Spleen (tissue), 7 donors: ENCODE measurements around the gene UNC50.

Experiments
- POLR2A ChIP-seq, 3 donors: fragments of 450-650 bp; IDR thresholded peaks; one replicate each; pipeline ENCODE4 v1.5.1; 2017; ENCODE audit warnings: antibody characterized with exemption in 3 of 3, mild to moderate bottlenecking in 1 of 3
- POLR2AphosphoS5 ChIP-seq, 3 donors: sonication (generic); formaldehyde crosslinking; IDR thresholded peaks; one replicate each; pipeline ENCODE4 v1.5.1; 2017; ENCODE audit warnings: antibody characterized with exemption in 3 of 3
- TF ChIP-seq, protein P1 (sequence below), 11 experiments: fragments of 200-600 bp in 7 of 11; fragments of 450-650 bp in 4 of 11; sonication (generic) in 4 of 11; IDR thresholded peaks in 8 of 11; conservative IDR thresholded peaks in 3 of 11; 1 replicate in 7 of 11; 2 replicates in 4 of 11; pipeline versions ENCODE4 v1.4.0 to v1.8.0; 2016 to 2021; ENCODE audit warnings: antibody characterized with exemption in 11 of 11, inconsistent platforms in 4 of 11, mild to moderate bottlenecking in 1 of 11
- donor health status: DM: no; HTN: no; CAD: no; lungs with moderate emphysema.
- donor health status: DM: no; HTN: no; CAD: no.
- donor health status: DM: no; HTN: no; CAD: no.

DNA sequence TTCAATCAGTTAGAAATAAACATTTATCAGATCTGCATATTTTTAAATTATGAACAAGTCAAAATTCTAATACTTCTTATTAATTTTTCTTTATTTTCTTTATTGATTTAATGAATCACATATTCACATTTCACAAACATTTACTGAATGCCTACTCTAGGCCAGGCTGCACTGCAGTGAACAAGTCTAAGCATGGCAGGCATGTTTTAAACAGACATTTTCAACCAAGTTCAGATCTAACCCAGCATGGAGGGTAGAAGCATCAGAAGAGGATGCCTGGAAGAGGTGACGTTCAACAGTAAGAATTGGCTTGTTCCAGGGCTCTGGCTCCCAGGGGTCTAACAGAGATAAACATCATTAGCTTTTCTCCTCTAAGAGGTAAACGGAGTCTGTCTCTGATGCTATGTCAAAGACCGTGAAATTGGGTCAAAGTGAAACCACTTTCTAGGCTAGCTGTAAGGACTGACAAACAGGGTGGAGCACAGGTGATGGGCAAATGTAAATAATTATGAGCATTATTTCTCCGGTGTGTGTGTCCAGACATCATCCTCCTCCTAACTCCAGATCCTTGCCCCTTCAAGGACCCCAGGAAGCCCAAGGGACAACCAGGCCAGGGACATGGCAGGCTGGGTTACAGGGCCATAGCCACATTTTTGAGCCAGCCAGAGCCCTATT lies 50.6 kb downstream of the UNC50 start:
- TF ChIP-seq POLR2AphosphoS5 (IDR thresholded peaks at IDR 0.05) (no peak), POLR2A (IDR thresholded peaks at IDR 0.05) (no peak)
- TF ChIP-seq, protein P1, sequence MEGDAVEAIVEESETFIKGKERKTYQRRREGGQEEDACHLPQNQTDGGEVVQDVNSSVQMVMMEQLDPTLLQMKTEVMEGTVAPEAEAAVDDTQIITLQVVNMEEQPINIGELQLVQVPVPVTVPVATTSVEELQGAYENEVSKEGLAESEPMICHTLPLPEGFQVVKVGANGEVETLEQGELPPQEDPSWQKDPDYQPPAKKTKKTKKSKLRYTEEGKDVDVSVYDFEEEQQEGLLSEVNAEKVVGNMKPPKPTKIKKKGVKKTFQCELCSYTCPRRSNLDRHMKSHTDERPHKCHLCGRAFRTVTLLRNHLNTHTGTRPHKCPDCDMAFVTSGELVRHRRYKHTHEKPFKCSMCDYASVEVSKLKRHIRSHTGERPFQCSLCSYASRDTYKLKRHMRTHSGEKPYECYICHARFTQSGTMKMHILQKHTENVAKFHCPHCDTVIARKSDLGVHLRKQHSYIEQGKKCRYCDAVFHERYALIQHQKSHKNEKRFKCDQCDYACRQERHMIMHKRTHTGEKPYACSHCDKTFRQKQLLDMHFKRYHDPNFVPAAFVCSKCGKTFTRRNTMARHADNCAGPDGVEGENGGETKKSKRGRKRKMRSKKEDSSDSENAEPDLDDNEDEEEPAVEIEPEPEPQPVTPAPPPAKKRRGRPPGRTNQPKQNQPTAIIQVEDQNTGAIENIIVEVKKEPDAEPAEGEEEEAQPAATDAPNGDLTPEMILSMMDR (IDR thresholded peaks at IDR 0.05 in 8 of 11, conservative IDR thresholded peaks at IDR 0.05 in 3 of 11) = no peak
